K562 (cell line): ENCODE results near the gene ENOX2. TPM values are rescaled to one million over a fixed set of nuclear protein-coding genes. Genes with fewer than 3 reads are reported as not detected.
"Not testable (repeated sequence)": the region's sequence is repeated elsewhere in the genome, so short reads cannot be mapped to it uniquely, and the experiment has no call there.

Experiments used
- ATAC-seq: fragments of 200-7000 bp; cut with Tn5 transposase; 3 replicates; pipeline ENCODE4 v1.9.1; 2020; ENCODE audit warnings: moderate library complexity
- BruUV-seq: library from RNA; stranded (reverse); fragments of 400-500 nt; replicated peaks from 2 replicates; lab custom pipeline; 2021; lab: Mats Ljungman, UMichigan
- CTCF ChIA-PET: fragments of 300-600 bp; formaldehyde crosslinking; extraction: SDS; loops from one replicate; lab custom pipeline; 2021; ENCODE audit warnings: low intra/inter-chr PET ratio; lab: Yijun Ruan, JAX
- POLR2A ChIA-PET: fragments of 300-600, 350-650 bp; sonication (Branson Sonifier 250); formaldehyde crosslinking; extraction: SDS; loops from one replicate; lab custom pipeline; 2021; ENCODE audit warnings: antibody characterized with exemption, inconsistent platforms; lab: Yijun Ruan, JAX
- DNase-seq, 4 experiments: peaks; one replicate each; pipeline versions ENCODE4 v3.0.0 to v3.0.0-alpha.2; 2011 to 2018; ENCODE audit warnings: low spot score in 3 of 4, mixed read lengths in 3 of 4; ENCODE audit errors: extremely low read depth in 1 of 4
- FAIRE-seq: peaks from 2 replicates; lab custom pipeline; 2011; peaks lifted over from hg19 to GRCh38; lab: Jason Lieb, UNC
- H2AFZ ChIP-seq: 2 replicates; pipeline ENCODE4 v1.6.0; 2011; ENCODE audit warnings: low read depth, low read length, control low read depth, inconsistent platforms
- H3K27ac ChIP-seq: fragments of 200-600 bp; 3 replicates; pipeline ENCODE4 v1.8.0; 2011; ENCODE audit warnings: low read depth, mild to moderate bottlenecking, control low read depth, inconsistent platforms, low read length, moderate library complexity, mixed read lengths; ENCODE audit errors: extremely low read depth
- H3K27me3 ChIP-seq, 2 experiments: fragments of 300-600 bp in 1 of 2; 2 replicates in 1 of 2; 3 replicates in 1 of 2; pipeline versions ENCODE4 v1.6.0 to v1.8.0; 2011; ENCODE audit warnings: inconsistent platforms in 2 of 2, low read length in 2 of 2, mild to moderate bottlenecking in 1 of 2, mixed read lengths in 1 of 2, moderate library complexity in 1 of 2; ENCODE audit not compliant: control insufficient read depth in 2 of 2, insufficient read depth in 2 of 2
- H3K36me3 ChIP-seq: fragments of 300-600 bp; 3 replicates; pipeline ENCODE4 v1.8.0; 2011; ENCODE audit warnings: mild to moderate bottlenecking, low read length, inconsistent platforms; ENCODE audit not compliant: control insufficient read depth, insufficient read depth
- H3K4me1 ChIP-seq, 2 experiments: fragments of 200-600 bp in 1 of 2; replicated peaks in 1 of 2; 2 replicates in 1 of 2; 3 replicates in 1 of 2; pipeline versions ENCODE4 v1.5.1 to v1.8.0; 2011; ENCODE audit warnings: inconsistent platforms in 2 of 2, low read length in 2 of 2, mild to moderate bottlenecking in 1 of 2, mixed read lengths in 1 of 2, moderate library complexity in 1 of 2; ENCODE audit not compliant: control insufficient read depth in 2 of 2, insufficient read depth in 2 of 2
- H3K4me2 ChIP-seq: 2 replicates; pipeline ENCODE4 v1.6.1; 2011; ENCODE audit warnings: low read length, control low read depth, inconsistent platforms, mixed read lengths; ENCODE audit not compliant: insufficient read depth
- H3K4me3 ChIP-seq: fragments of 200-600 bp; sonication (generic), shearing (Covaris generic); 2 replicates; pipeline ENCODE4 v1.5.1; 2016; ENCODE audit warnings: control low read depth, inconsistent platforms
- H3K79me2 ChIP-seq: fragments of 200-600 bp; 3 replicates; pipeline ENCODE4 v1.8.0; 2011; ENCODE audit warnings: low read length, inconsistent platforms; ENCODE audit not compliant: control insufficient read depth, insufficient read depth
- H3K9ac ChIP-seq, 2 experiments: 2 replicates each; pipeline versions ENCODE4 v1.6.0 to v1.6.1; 2011; ENCODE audit warnings: low read depth in 2 of 2, low read length in 2 of 2, control low read depth in 1 of 2, inconsistent platforms in 1 of 2, mild to moderate bottlenecking in 1 of 2, mixed read lengths in 1 of 2; ENCODE audit not compliant: insufficient read depth in 1 of 2
- H3K9me1 ChIP-seq: one replicate; pipeline ENCODE4 v1.6.0; 2011; ENCODE audit warnings: inconsistent platforms, mild to moderate bottlenecking, low read length, moderate library complexity; ENCODE audit not compliant: control insufficient read depth, insufficient read depth
- H3K9me3 ChIP-seq: replicated peaks from 2 replicates; pipeline ENCODE4 v1.5.1; 2011; ENCODE audit warnings: low read depth, low read length, inconsistent platforms; ENCODE audit not compliant: control insufficient read depth, insufficient read depth
- H4K20me1 ChIP-seq: replicated peaks from 2 replicates; pipeline ENCODE4 v1.6.1; 2011; ENCODE audit warnings: low read length, inconsistent platforms, mixed read lengths; ENCODE audit not compliant: control insufficient read depth, insufficient read depth
- ARID1B ChIP-seq: fragments of 450-650 bp; IDR thresholded peaks from 2 replicates; pipeline ENCODE4 v1.6.1; 2016; ENCODE audit warnings: antibody characterized with exemption, mild to moderate bottlenecking, inconsistent platforms
- CBFA2T2 ChIP-seq: fragments of 450-650 bp; conservative IDR thresholded peaks from 2 replicates; pipeline ENCODE4 v1.6.1; 2017; ENCODE audit warnings: mild to moderate bottlenecking
- CBFA2T3 ChIP-seq: fragments of 450-650 bp; IDR thresholded peaks from 2 replicates; pipeline ENCODE4 v1.6.1; 2017
- CBX8 ChIP-seq: fragments of 200-600 bp; sonication (generic); IDR thresholded peaks from 2 replicates; pipeline ENCODE4 v1.6.1; 2012; ENCODE audit warnings: borderline replicate concordance, mixed run types, low read depth, mild to moderate bottlenecking, moderate library complexity, mixed read lengths, low read length, control low read depth, inconsistent platforms; ENCODE audit not compliant: poor library complexity, severe bottlenecking; ENCODE audit errors: extremely low read depth
- CREM ChIP-seq: IDR thresholded peaks from 2 replicates; pipeline ENCODE4 v1.6.1; 2014; ENCODE audit warnings: antibody characterized with exemption, low read depth
- DPF2 ChIP-seq: fragments of 450-650 bp; IDR thresholded peaks from 2 replicates; pipeline ENCODE4 v1.6.1; 2016
- EGR1 ChIP-seq: fragments of 450-650 bp; conservative IDR thresholded peaks from 2 replicates; pipeline ENCODE4 v1.6.1; 2017; ENCODE audit warnings: mild to moderate bottlenecking
- FOXA3 ChIP-seq, 2 experiments: fragments of 450-650 bp in 1 of 2; sonication (generic) in 1 of 2; formaldehyde crosslinking; IDR thresholded peaks in 1 of 2; conservative IDR thresholded peaks in 1 of 2; 2 replicates each; pipeline versions ENCODE4 v1.4.0 to v1.8.0; 2020 to 2022; ENCODE audit warnings: mild to moderate bottlenecking in 2 of 2, missing genetic modification reagents in 1 of 2
- GABPA ChIP-seq: fragments of 200-800 bp; sonication (Bioruptor generic); conservative IDR thresholded peaks from 2 replicates; pipeline ENCODE4 v1.6.1; 2016; ENCODE audit warnings: low read depth, missing genetic modification characterization, missing compliant biosample characterization
- HDAC1 ChIP-seq, 2 experiments: fragments of 450-650 bp; IDR thresholded peaks; 2 replicates each; pipeline ENCODE4 v1.6.1; 2016 to 2017; ENCODE audit warnings: inconsistent platforms in 1 of 2, mild to moderate bottlenecking in 1 of 2, moderate library complexity in 1 of 2
- KDM1A ChIP-seq, 2 experiments: fragments of 450-650 bp; IDR thresholded peaks; 2 replicates each; pipeline ENCODE4 v1.6.1; 2016; ENCODE audit warnings: mild to moderate bottlenecking in 2 of 2
- NR2C1 ChIP-seq, 2 experiments: fragments of 450-650 bp; IDR thresholded peaks; 2 replicates each; pipeline ENCODE4 v1.6.1; 2017; ENCODE audit warnings: mild to moderate bottlenecking in 2 of 2, antibody characterized with exemption in 1 of 2, inconsistent platforms in 1 of 2, missing compliant biosample characterization in 1 of 2, missing genetic modification characterization in 1 of 2
- NR2C2 ChIP-seq, 2 experiments: fragments of 200-800 bp in 1 of 2; sonication (Bioruptor generic) in 1 of 2; sonication (generic) in 1 of 2; formaldehyde crosslinking in 1 of 2; IDR thresholded peaks; 2 replicates each; pipeline versions ENCODE4 v1.6.1 to v1.8.0; 2016 to 2022; ENCODE audit warnings: mild to moderate bottlenecking in 1 of 2, missing compliant biosample characterization in 1 of 2, missing genetic modification characterization in 1 of 2, missing genetic modification reagents in 1 of 2
- RCOR1 ChIP-seq, 2 experiments: IDR thresholded peaks; 2 replicates each; pipeline ENCODE4 v1.6.1; 2012; ENCODE audit warnings: low read depth in 2 of 2, low read length in 2 of 2, borderline replicate concordance in 1 of 2, improper control_type of control experiment in 1 of 2
- TAL1 ChIP-seq: fragments of 450-650 bp; IDR thresholded peaks from 2 replicates; pipeline ENCODE4 v1.6.1; 2016; ENCODE audit warnings: mild to moderate bottlenecking
- TCF3 ChIP-seq: sonication (generic); formaldehyde crosslinking; IDR thresholded peaks from 2 replicates; pipeline ENCODE4 v1.4.0; 2020; ENCODE audit warnings: mild to moderate bottlenecking, missing genetic modification reagents
- ZNF143 ChIP-seq: sonication (generic); formaldehyde crosslinking; IDR thresholded peaks from 2 replicates; pipeline ENCODE4 v1.9.0; 2022; ENCODE audit warnings: mild to moderate bottlenecking, missing genetic modification reagents
- ZNF197 ChIP-seq: fragments of 200-800 bp; sonication (Bioruptor generic); IDR thresholded peaks from 2 replicates; pipeline ENCODE4 v1.6.1; 2016; ENCODE audit warnings: low read depth, missing genetic modification characterization, missing compliant biosample characterization
- WGBS: fragments of 100-300 bp; shearing (Covaris generic); methylation state at CpG from one replicate; pipeline ENCODE4 v1.1.6; 2016; ENCODE audit warnings: low coverage, mixed read lengths; ENCODE audit not compliant: insufficient coverage; ENCODE audit errors: missing lambda C conversion rate; 5-methylcytosine and 5-hydroxymethylcytosine counted together
- in situ Hi-C: fragments of 300-500 bp; cut with MboI; formaldehyde crosslinking; loops from 4 replicates; pipeline ENCODE4 v1.15.0; 2018; ENCODE audit warnings: inconsistent platforms, mixed read lengths
- intact Hi-C: fragments of 100-400 bp; cut with micrococcal nuclease; formaldehyde crosslinking; loops from 2 replicates; pipeline ENCODE4 v1.14.2; 2022
- polyA plus RNA-seq, 8 experiments: library from polyadenylated mRNA; depleted of rRNA in 4 of 8; stranded (reverse) in 5 of 8; unstranded in 3 of 8; fragments of >200 nt; fragmentation: Nextera tagmentation in 2 of 8; fragmentation: Illumina TruSeq in 1 of 8; extraction: Ambion mirVana in 2 of 8; extraction: Trizol in 1 of 8; gene quantifications; 2 replicates each; pipeline versions ENCODE4 v1.2.1 to v1.2.3, GENCODE V29; 2011 to 2014; ENCODE audit warnings: inconsistent platforms in 1 of 8, missing spikeins in 1 of 8
- total RNA-seq, 7 experiments: library from RNA; depleted of rRNA in 6 of 7; stranded (reverse); fragments of >200 nt in 6 of 7; fragmentation: Illumina TruSeq in 2 of 7; extraction: Trizol in 2 of 7; gene quantifications; 2 replicates each; pipeline versions ENCODE4 v1.2.1 to v1.2.3, GENCODE V29; 2011 to 2021; ENCODE audit warnings: low replicate concordance in 1 of 7
- TF ChIP-seq, protein P1 (sequence below): fragments of 250-450 bp; sonication (Bioruptor Pico); IDR thresholded peaks from 2 replicates; pipeline ENCODE4 v1.5.1; 2021; ENCODE audit warnings: mild to moderate bottlenecking

ENOX2 gene
- total and polyA plus RNA-seq, 9 of the 15 experiments (the other 6 are each of a cell fraction or from before 2014, with no cell fraction given), result 6.1 to 24.0 (median 13.8) TPM

DNA sequence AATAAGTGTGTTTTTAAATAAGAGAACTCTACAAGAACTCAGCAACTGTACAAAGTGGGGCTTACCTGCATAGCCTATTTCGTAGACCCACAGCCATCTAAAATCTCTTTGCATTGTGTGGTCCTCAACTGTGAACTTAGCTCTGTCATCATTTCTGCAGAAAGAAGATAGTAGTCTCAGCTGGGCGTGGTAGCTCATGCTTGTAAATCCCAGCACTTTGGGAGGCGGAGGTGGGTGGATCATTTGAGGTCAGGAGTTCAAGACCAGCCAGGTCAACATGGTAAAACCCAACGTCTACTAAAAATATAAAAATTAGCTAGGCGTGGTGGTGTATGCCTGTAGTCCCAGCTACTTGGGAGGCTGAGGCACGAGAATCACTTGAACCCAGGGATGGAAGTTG lies 193.8 kb downstream of the ENOX2 start:
- POLR2A ChIA-PET, result interaction anchor here (1.5 kb wide), 1 partner anchor 12 kb away, joined by 3 read pairs; no protein-coding TSS in a partner anchor
- in situ Hi-C loops, CTCF ChIA-PET: not testable (repeated sequence)

DNA sequence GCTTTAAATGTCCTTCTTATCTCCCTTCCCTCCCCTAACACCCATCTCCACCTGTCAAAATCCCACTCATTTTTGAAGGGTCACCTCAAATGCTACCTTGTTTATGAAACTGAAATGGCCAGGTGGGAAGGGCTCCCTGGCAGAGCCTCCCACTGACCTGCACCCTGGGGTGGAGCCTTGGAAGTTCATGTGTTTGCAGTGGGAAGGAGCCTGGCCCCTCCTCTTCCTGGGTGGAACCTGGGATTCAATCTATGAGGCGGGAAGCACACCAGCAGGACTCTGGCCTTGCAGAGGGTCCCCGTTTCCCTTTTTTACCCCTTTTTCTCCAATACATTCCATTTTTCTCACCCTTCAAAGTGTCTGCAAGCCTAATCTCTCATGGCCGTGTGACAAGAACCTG lies 197.4 kb downstream of the ENOX2 start:
- DNase-seq (peak in 2 of 4 experiments; percentile 8 to 36), ATAC-seq (peak; percentile 59), FAIRE-seq (no peak)
- Histone ChIP-seq H3K79me2 (no peaks in the 10 kb centered on the region), H3K36me3 (no peaks in the 10 kb centered on the region), H3K9me1 (no peaks in the 10 kb centered on the region), H3K4me3 (no peak overlapping the region), H3K4me2 (no peak overlapping the region), H3K9me3 (no peaks in the 10 kb centered on the region), H4K20me1 (no peaks in the 10 kb centered on the region), H3K27ac (no peak overlapping the region), H3K27me3 (no peaks in the 10 kb centered on the region), H3K4me1 (peaks cover 2 to 26% of the 10 kb centered on the region in 2 experiments; a peak in 4 of 5 replicates), H3K9ac (no peak overlapping the region), H2AFZ (peak overlapping the region; percentile 63)
- CTCF ChIA-PET, result no interaction called here
- no CpG with 5 or more reads among the region's 3 CpGs for WGBS
- POLR2A ChIA-PET, result no interaction called here
- in situ Hi-C loops (no loop called here), intact Hi-C loops (no loop called here)
- no TSS peak for BruUV-seq
- TF ChIP-seq NR2C2 (CRISPR knock-in tag; IDR thresholded peaks at IDR 0.05) (no peak), NR2C2 (tag; IDR thresholded peaks at IDR 0.05) (0 out of 2 replicates have a peak, but pooled peaks have one; percentile 12), CBX8 (no peak), GABPA (tag) (peak; percentile 58; the same call in 1 of the 2 replicates), ZNF197 (CRISPR knock-in tag) (no peak), FOXA3 (CRISPR knock-in tag; conservative IDR thresholded peaks at IDR 0.05 in 1 of 2, IDR thresholded peaks at IDR 0.05 in 1 of 2) (no peak), ZNF143 (CRISPR knock-in tag) (no peak), NR2C1 (IDR thresholded peaks at IDR 0.05) (no peak), NR2C1 (tag; IDR thresholded peaks at IDR 0.05) (peak; percentile 41; the same call in 1 of the 2 replicates), CBFA2T2 (no peak)
- TF ChIP-seq, protein P1, sequence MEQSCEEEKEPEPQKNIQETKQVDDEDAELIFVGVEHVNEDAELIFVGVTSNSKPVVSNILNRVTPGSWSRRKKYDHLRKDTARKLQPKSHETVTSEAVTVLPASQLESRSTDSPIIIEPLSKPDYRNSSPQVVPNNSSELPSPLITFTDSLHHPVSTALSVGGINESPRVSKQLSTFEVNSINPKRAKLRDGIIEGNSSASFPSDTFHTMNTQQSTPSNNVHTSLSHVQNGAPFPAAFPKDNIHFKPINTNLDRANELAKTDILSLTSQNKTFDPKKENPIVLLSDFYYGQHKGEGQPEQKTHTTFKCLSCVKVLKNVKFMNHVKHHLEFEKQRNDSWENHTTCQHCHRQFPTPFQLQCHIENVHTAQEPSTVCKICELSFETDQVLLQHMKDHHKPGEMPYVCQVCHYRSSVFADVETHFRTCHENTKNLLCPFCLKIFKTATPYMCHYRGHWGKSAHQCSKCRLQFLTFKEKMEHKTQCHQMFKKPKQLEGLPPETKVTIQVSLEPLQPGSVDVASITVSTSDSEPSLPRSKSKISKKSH (CRISPR knock-in tag), result no peak

More for the DNA sequence above, 193.8 kb downstream of the ENOX2 start:
- H3K9me1 ChIP-seq, H3K79me2 ChIP-seq, H4K20me1 ChIP-seq, BruUV-seq, H3K4me2 ChIP-seq, H3K9me3 ChIP-seq, H3K4me3 ChIP-seq, H3K27ac ChIP-seq, H3K36me3 ChIP-seq, H3K27me3 ChIP-seq, intact Hi-C loops, H2AFZ ChIP-seq, H3K9ac ChIP-seq: not testable (repeated sequence)
- WGBS, result 11% methylated on average over 4 of the region's 6 CpGs
- peak; percentile 78 for FAIRE-seq
- peak; percentile 77 for ATAC-seq
- TF ChIP-seq TCF3 (peak; percentile 66), EGR1 (peak; percentile 65), CBFA2T3 (peak; percentile 75), CBFA2T2 (peak; percentile 46; the same call in 1 of the 2 replicates), CREM (0 out of 2 replicates have a peak, but pooled peaks have one; percentile 7), TAL1 (peak; percentile 46; the same call in 1 of the 2 replicates), KDM1A (IDR thresholded peaks at IDR 0.05) (peak; percentile 77 to 86), ARID1B (peak; percentile 67), HDAC1 (IDR thresholded peaks at IDR 0.05) (0 out of 4 replicates have a peak, but pooled peaks of 1 of the 2 experiments have one; percentile 42), RCOR1 (IDR thresholded peaks at IDR 0.05; ENCODE audit: borderline replicate concordance in 1 of 2, low read depth in 2 of 2, low read length in 2 of 2) (peak in 1 of 2 experiments; percentile 63; a peak in 1 of 4 replicates), DPF2 (peak; percentile 46; the same call in 1 of the 2 replicates)
- peak; percentile 8 to 65 (median 12) for DNase-seq
- peaks cover 2 to 20% of the 10 kb centered on the region in 2 experiments; a peak in 4 of 5 replicates for H3K4me1 ChIP-seq
